Osteoblast (primary cell): ENCODE results near the gene KCNH3. TPM values are rescaled to one million over a fixed set of nuclear protein-coding genes. Genes with fewer than 3 reads are reported as not detected.

Source experiments
- DNase-seq: peaks from one replicate; pipeline ENCODE4 v3.0.0; 2011; ENCODE audit warnings: low spot score, mixed read lengths; ENCODE audit not compliant: insufficient read length; ENCODE audit errors: missing footprints
- H2AFZ ChIP-seq: 2 replicates; pipeline ENCODE4 v1.6.0; 2011; ENCODE audit warnings: mild to moderate bottlenecking, low read length
- H3K27ac ChIP-seq: 2 replicates; pipeline ENCODE4 v1.5.1; 2011; ENCODE audit warnings: mild to moderate bottlenecking, low read depth, low read length, moderate library complexity
- H3K27me3 ChIP-seq: 2 replicates; pipeline ENCODE4 v1.6.0; 2012; ENCODE audit warnings: mild to moderate bottlenecking, control low read depth, inconsistent platforms, low read length, moderate library complexity; ENCODE audit not compliant: insufficient read depth
- H3K36me3 ChIP-seq: 2 replicates; pipeline ENCODE4 v1.5.1; 2011; ENCODE audit warnings: mild to moderate bottlenecking, low read length, control low read depth, moderate library complexity; ENCODE audit not compliant: insufficient read depth
- H3K4me1 ChIP-seq: 2 replicates; pipeline ENCODE4 v1.5.1; 2011; ENCODE audit warnings: mild to moderate bottlenecking, low read length, control low read depth, moderate library complexity; ENCODE audit not compliant: insufficient read depth
- H3K4me2 ChIP-seq: 2 replicates; pipeline ENCODE4 v1.6.0; 2011; ENCODE audit warnings: mild to moderate bottlenecking, low read length; ENCODE audit not compliant: insufficient read depth
- H3K4me3 ChIP-seq: fragments of 200-600 bp; sonication (generic); 3 replicates; pipeline ENCODE4 v1.5.1; 2012; ENCODE audit warnings: mild to moderate bottlenecking, low read length, inconsistent platforms; ENCODE audit not compliant: insufficient read depth
- H3K79me2 ChIP-seq: 2 replicates; pipeline ENCODE4 v1.6.0; 2012; ENCODE audit warnings: mild to moderate bottlenecking, low read length, control low read depth, inconsistent platforms; ENCODE audit not compliant: insufficient read depth
- H3K9me3 ChIP-seq: 2 replicates; pipeline ENCODE4 v1.5.1; 2011; ENCODE audit warnings: low read depth, low read length, control low read depth
- H4K20me1 ChIP-seq: 2 replicates; pipeline ENCODE4 v1.6.0; 2012; ENCODE audit warnings: mild to moderate bottlenecking, low read length, control low read depth; ENCODE audit not compliant: insufficient read depth
- CTCF ChIP-seq: IDR thresholded peaks from 2 replicates; pipeline ENCODE4 v1.5.1; 2011; ENCODE audit warnings: mild to moderate bottlenecking, low read depth, low read length, moderate library complexity; ENCODE audit errors: extremely low read depth
- total RNA-seq: library from RNA; depleted of rRNA; stranded (reverse); fragments of >200 nt; gene quantifications from 2 replicates; pipeline ENCODE4 v1.2.3, GENCODE V29; 2012

KCNH3 gene
- total RNA-seq, 1 donor = not detected

GRCh38 chr12:49556391-49557186 lies 17.8 kb downstream of the KCNH3 start:
- Histone ChIP-seq H3K4me2 (no peak overlapping the region), H3K9me3 (no peaks in the 10 kb centered on the region), H3K36me3 (peaks cover 29% of the 10 kb centered on the region), H3K27me3 (peaks cover 11% of the 10 kb centered on the region), H3K27ac (no peak overlapping the region), H3K4me1 (no peaks in the 10 kb centered on the region), H2AFZ (no peak overlapping the region), H4K20me1 (no peaks in the 10 kb centered on the region), H3K4me3 (no peak overlapping the region), H3K79me2 (no peaks in the 10 kb centered on the region)
- TF ChIP-seq CTCF = no peak
- DNase-seq = peak; percentile 61

GRCh38 chr12:49557187-49557916 lies 18.5 kb downstream of the KCNH3 start:
- Histone ChIP-seq H3K4me1 (no peaks in the 10 kb centered on the region), H3K79me2 (no peaks in the 10 kb centered on the region), H3K36me3 (peaks cover 37% of the 10 kb centered on the region), H2AFZ (no peak overlapping the region), H3K4me2 (no peak overlapping the region), H3K4me3 (no peak overlapping the region), H4K20me1 (no peaks in the 10 kb centered on the region), H3K9me3 (no peaks in the 10 kb centered on the region), H3K27me3 (peaks cover 4% of the 10 kb centered on the region), H3K27ac (no peak overlapping the region)
- TF ChIP-seq CTCF = no peak
- peak; percentile 3 for DNase-seq

- Histone ChIP-seq H3K4me1 (no peaks in the 10 kb centered on the region), H3K9me3 (no peaks in the 10 kb centered on the region), H3K27me3 (no peaks in the 10 kb centered on the region), H3K27ac (no peak overlapping the region), H3K4me3 (no peak overlapping the region), H3K79me2 (no peaks in the 10 kb centered on the region), H4K20me1 (no peaks in the 10 kb centered on the region), H3K4me2 (no peak overlapping the region), H3K36me3 (peaks cover 42% of the 10 kb centered on the region), H2AFZ (no peak overlapping the region)
- peak; percentile 6 for TF ChIP-seq CTCF
- peak; percentile 55 for DNase-seq
These were observed 19.0 kb downstream of the KCNH3 start for GRCh38 chr12:49557917-49558215.

- no peak overlapping the region for H3K4me2 ChIP-seq
- peak; percentile 8 for DNase-seq
- no peak overlapping the region for H2AFZ ChIP-seq
- no peaks in the 10 kb centered on the region for H3K79me2 ChIP-seq
- H3K27ac ChIP-seq = no peak overlapping the region
- H3K4me3 ChIP-seq = no peak overlapping the region
- H3K9me3 ChIP-seq = no peaks in the 10 kb centered on the region
- H3K36me3 ChIP-seq = peaks cover 49% of the 10 kb centered on the region
- H4K20me1 ChIP-seq = no peaks in the 10 kb centered on the region
- no peaks in the 10 kb centered on the region for H3K27me3 ChIP-seq
- no peak for TF ChIP-seq CTCF
- H3K4me1 ChIP-seq = no peaks in the 10 kb centered on the region
These were observed 19.7 kb downstream of the KCNH3 start for GRCh38 chr12:49558526-49558925.
